ENCODE results near the gene SGCA.

Gene SGCA

GRCh38 chr17:50184064-50184463 is 18.3 kb downstream of the SGCA start:
- DNase-seq, result no peak

GRCh38 chr17:50184611-50185398 is 19.0 kb downstream of the SGCA start:
- DNase-seq, result no peak

GRCh38 chr17:50185631-50186471 is 20.0 kb downstream of the SGCA start:
- no peak for DNase-seq

GRCh38 chr17:50186661-50187393 is 21.0 kb downstream of the SGCA start:
- DNase-seq, result no peak

- DNase-seq, result no peak
These were observed 21.6 kb downstream of the SGCA start for GRCh38 chr17:50187394-50187725.

GRCh38 chr17:50187751-50188530 is 22.1 kb downstream of the SGCA start:
- no peak for DNase-seq

- DNase-seq, result no peak
These were observed 22.7 kb downstream of the SGCA start for GRCh38 chr17:50188531-50188920.

GRCh38 chr17:50188921-50189549 is 23.2 kb downstream of the SGCA start:
- no peak for DNase-seq

- no peak for DNase-seq
These were observed 23.9 kb downstream of the SGCA start for GRCh38 chr17:50189550-50190292.

- DNase-seq, result no peak
These were observed 24.4 kb downstream of the SGCA start for GRCh38 chr17:50190293-50190602.

GRCh38 chr17:50190603-50191358 is 25.0 kb downstream of the SGCA start:
- no peak for DNase-seq

- DNase-seq, result no peak
These were observed 25.7 kb downstream of the SGCA start for GRCh38 chr17:50191359-50192143.

GRCh38 chr17:50192144-50192617 is 26.4 kb downstream of the SGCA start:
- DNase-seq, result no peak

GRCh38 chr17:50192618-50193291 is 26.9 kb downstream of the SGCA start:
- DNase-seq, result no peak

- DNase-seq, result no peak
These were observed 28.5 kb downstream of the SGCA start for GRCh38 chr17:50194140-50194933.

- no peak for DNase-seq
These were observed 29.4 kb downstream of the SGCA start for GRCh38 chr17:50194934-50195865.

GRCh38 chr17:50196036-50196435 is 30.2 kb downstream of the SGCA start:
- no peak for DNase-seq
